HCEC 1CT (cell line): Measurements from ENCODE around the gene ZNF74.
"Not testable (repeated sequence)": the region's sequence is repeated elsewhere in the genome, so short reads cannot be mapped to it uniquely, and the experiment has no call there.

Experiments used
- DNase-seq: peaks from one replicate; pipeline ENCODE4 v3.0.0-alpha.2; 2017

The ZNF74 gene

DNA sequence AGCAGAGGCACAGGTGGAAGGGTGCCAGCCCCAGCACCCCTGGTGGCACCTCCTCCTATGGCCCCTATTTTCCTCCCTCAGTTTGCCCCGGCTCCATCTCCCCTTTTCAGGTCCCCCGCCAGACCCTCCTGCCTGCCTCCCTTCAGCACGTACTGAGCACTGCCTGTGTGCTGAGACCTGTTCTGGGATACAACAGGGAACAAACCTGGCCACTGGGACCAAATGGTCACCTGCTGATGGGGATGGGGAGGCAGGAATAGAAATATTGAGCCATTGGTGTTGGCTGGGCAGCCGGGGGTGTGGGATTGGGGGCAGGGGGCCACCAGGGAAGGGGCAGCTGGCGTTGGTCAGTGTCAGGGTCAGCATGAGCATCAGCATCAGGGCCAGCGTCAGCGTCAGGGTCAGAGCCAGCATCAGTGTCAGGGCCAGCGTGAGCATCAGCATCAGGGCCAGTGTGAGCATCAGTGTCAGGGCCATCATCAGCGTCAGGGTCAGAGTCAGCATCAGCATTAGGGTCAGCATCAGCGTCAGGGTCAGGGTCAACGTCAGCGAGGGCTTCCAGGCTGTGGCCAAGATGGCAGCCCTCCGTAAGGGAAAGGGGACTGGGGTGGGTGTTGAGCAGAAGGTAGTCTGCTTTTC lies 7.5 kb downstream of the ZNF74 start:
- DNase-seq, result no peak

GRCh38 chr22:20402960-20403778 lies 9.2 kb downstream of the ZNF74 start:
- no peak for DNase-seq

- no peak for DNase-seq
Measured at GRCh38 chr22:20403779-20404140, 9.8 kb downstream of the ZNF74 start.

DNA sequence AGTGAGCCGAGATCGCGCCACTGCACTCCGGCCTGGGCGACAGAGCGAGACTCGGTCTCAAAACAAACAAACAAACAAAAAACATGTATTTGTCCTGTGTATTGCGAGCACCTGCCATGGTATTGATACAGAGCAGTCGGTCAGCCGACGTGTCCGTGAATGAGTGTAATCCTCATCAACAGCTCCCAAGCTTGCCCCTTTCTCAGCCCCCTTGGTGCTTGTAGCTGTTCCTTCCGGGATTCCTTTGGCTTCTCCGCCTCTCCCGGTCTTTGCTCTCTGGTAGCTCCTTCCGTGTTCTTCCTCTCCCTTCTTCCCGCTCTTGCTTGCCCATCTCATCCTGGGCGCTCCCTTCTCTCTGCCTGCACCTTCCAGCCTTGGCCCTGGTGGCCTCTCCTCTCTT lies 10.9 kb downstream of the ZNF74 start:
- no peak for DNase-seq

DNA sequence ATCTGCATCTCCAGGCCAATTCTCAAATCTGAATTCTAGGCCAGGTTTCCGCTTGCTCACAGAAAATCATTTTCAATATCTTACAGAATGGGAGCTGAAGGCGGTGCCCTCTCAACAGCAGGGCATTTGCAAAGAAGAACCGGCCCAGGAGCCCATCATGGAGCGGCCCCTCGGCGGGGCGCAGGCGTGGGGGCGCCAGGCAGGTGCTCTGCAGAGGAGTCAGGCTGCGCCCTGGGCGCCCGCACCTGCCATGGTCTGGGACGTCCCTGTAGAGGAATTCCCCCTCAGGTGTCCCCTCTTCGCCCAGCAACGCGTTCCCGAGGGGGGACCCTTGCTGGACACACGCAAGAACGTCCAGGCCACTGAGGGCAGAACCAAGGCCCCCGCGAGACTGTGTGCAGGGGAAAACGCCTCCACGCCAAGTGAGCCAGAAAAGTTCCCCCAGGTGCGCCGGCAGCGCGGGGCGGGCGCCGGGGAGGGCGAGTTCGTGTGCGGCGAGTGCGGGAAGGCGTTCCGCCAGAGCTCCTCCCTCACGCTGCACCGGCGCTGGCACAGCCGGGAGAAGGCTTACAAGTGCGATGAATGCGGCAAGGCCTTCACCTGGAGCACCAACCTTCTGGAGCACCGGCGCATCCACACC lies 11.5 kb downstream of the ZNF74 start:
- no peak for DNase-seq

DNA sequence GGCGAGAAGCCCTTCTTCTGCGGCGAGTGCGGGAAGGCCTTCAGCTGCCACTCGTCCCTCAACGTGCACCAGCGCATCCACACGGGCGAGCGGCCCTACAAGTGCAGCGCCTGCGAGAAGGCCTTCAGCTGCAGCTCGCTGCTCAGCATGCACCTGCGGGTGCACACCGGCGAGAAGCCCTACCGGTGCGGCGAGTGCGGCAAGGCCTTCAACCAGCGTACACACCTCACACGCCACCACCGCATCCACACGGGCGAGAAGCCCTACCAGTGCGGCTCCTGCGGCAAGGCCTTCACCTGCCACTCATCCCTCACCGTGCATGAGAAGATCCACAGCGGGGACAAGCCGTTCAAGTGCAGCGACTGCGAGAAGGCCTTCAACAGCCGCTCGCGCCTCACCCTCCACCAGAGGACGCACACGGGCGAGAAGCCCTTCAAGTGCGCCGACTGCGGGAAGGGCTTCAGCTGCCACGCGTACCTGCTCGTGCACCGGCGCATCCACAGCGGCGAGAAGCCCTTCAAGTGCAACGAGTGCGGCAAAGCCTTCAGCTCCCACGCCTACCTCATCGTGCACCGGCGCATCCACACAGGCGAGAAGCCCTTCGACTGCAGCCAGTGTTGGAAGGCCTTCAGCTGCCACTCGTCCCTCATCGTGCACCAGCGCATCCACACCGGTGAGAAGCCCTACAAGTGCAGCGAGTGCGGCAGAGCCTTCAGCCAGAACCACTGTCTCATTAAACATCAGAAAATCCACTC lies 12.2 kb downstream of the ZNF74 start:
- no peak for DNase-seq

DNA sequence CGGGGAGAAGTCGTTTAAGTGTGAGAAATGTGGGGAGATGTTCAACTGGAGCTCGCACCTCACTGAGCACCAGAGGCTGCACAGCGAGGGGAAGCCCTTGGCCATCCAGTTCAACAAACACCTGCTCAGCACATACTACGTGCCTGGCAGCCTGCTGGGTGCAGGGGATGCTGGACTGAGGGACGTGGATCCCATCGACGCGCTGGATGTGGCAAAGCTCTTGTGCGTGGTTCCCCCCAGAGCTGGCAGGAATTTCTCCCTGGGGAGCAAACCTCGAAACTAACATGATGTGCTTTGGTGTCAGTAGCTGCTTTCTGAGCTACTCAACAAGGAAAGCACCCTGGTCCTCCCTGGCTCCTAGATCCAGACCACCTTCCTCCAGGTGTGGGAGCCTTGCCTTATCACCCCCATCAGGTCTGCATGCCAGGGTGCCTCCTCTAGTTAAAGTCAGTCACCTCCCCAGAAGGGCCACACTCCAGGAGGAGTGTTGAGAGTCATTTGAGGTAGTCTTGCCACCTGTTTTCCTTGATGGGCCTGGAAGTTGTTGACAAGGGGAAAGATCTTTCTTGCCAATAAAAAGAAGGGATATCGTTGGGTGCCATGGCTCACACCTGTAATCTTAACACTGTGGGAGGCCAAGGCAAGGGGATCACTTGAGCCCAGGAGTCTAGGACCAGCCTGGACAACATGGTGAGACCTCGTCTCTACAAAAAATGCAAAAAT lies 12.9 kb downstream of the ZNF74 start:
- no peak for DNase-seq

DNA sequence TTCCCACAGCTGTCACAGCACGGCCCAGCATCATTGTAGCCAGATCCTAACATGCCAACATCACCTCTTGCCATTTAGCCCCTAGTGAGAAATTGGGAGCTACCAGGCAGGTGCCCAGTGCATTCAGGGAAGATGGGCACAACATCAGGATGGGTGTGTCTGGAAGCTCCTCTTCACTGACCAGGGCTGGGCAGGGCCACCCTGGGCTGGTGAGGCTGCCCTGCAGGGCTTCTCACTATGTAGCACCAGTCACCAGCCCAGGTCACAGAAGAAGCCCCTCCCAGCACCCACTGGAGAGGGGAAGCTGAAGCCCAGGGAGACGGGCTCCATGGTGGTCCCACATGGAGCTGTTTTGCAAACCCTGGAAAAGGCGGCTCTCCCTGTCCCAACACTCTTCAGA lies 13.9 kb downstream of the ZNF74 start:
- no peak for DNase-seq

DNA sequence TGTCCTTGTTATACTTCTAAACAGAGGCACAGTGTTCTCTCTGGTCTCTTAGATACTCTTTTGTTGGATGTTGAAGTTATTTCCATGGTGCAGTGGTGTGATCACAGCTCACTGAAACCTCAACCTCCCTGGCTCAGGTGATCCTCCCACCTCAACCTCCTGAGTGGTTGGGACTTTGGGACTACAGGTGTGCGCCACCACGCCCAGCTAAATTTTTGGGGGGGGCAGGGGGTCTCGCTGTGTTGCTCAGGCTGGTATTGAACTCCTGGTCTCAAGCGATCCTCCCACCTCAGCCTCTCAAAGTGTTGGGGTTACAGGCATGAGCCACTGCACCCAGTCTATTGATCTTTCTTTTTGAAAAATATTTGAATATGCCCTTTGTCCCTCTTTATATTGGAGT lies 14.9 kb downstream of the ZNF74 start:
- DNase-seq, result no peak

- DNase-seq, result not testable (repeated sequence)
Measured at GRCh38 chr22:20409385-20409784, 15.4 kb downstream of the ZNF74 start.

DNA sequence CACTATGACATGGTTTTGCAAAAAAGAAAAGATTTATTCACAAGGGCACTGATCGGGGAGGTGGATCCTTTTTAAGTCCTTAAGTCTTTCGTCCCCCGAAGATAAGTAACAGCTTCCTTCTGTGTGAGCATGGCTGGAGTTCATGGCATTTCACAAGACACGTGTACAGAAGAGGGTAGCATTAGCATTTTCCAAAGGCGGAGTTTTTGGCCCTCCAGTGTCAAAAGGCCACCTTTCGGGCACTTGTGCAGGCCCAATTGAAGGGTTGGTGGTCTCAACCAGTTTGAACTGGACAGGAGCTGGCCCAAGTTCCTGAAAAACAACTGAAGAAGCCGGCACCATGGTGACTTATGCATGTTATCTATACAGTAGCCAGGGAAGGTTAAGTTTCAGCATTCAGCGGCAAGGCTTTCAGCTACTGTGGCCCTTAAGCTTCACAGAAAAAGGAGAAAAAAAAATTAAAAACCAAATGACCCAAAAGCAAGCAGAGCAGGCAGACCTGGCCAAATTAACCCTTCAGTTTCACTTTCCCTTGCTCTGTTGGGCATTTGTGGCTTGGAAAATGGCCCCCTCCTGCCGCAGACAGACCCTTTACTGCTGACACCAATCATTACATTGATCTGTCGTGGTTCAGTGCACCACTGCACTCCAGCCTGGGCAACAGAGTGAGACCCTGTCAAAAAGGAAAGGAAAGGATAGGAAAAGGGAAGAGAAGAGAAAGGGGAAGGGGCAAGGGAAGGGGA lies 18.7 kb downstream of the ZNF74 start:
- DNase-seq, result no peak

DNA sequence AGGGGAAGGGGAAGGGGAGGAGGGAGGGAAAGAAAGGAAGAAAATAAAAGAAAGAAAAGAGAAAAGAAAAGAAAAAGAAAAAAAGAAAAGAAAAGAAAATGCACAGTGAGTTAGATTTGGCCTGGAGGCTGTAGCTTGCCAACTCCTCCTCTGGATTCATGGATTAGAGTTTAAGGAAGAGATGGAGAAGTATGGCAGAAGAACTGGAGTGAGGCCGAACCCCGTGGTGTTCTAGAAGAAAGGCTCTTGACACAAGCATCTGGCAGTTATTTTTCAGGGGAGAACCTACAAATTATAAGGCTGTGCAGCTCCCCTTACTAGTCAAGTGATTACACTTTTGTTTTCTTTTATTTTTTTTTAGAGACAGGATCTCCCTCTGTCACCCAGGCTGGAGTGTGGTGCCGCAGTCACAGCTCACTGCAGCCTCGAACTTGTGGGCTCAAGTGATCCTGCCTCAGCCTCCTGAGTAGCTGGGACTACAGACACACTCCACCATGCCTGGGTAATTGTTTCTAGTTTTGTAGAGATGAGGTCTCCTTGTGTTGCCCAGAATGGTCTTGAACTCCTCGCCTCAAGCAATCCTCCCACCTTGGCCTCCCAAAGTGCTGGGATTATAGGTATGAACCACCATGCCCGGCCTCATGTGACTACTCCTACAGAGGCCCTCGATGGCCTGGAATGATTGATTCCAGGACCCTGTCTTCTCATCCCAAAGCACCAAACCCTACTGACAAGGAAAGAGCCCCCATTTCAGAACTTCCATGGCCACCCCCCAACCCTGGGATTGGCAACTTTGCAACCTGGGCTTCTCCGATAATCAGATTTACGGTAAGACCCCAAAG lies 19.5 kb downstream of the ZNF74 start:
- DNase-seq, result no peak

GRCh38 chr22:20414059-20414440 lies 20.1 kb downstream of the ZNF74 start:
- DNase-seq, result no peak

GRCh38 chr22:20414450-20414849 lies 20.5 kb downstream of the ZNF74 start:
- DNase-seq, result no peak

DNA sequence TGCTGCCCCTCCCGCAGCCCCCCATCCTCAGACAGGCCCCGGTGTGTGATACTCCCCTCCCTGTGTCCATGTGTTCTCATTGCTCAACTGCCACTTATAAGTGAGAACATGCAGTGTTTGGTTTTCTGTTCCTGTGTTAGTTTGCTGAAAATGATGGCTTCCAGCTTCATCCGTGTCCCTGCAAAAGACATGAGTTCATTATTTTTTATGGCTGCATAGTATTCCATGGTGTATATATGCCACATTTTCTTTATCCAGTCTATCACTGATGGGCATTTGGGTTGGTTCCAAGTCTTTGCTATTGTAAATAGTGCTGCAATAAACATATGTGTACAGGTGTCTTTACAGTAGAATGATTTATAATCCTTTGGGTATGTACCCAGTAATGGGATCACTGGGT lies 21.3 kb downstream of the ZNF74 start:
- DNase-seq, result not testable (repeated sequence)

DNA sequence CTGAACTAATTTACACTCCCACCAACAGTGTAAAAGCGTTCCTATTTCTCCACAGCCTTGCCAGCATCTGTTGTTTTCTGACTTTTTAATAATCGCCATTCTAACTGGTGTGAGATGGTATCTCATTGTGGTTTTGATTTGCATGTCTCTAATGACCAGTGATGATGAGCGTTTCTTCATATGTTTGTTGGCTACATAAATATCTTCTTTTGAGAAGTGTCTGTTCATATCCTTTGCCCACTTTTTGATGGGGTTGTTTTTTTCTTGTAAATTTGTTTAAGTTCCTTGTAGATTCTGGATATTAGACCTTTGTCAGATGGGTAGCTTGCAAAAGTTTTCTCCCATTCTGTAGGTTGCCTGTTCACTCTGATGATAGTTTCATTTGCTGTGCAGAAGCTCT lies 21.7 kb downstream of the ZNF74 start:
- not testable (repeated sequence) for DNase-seq

DNA sequence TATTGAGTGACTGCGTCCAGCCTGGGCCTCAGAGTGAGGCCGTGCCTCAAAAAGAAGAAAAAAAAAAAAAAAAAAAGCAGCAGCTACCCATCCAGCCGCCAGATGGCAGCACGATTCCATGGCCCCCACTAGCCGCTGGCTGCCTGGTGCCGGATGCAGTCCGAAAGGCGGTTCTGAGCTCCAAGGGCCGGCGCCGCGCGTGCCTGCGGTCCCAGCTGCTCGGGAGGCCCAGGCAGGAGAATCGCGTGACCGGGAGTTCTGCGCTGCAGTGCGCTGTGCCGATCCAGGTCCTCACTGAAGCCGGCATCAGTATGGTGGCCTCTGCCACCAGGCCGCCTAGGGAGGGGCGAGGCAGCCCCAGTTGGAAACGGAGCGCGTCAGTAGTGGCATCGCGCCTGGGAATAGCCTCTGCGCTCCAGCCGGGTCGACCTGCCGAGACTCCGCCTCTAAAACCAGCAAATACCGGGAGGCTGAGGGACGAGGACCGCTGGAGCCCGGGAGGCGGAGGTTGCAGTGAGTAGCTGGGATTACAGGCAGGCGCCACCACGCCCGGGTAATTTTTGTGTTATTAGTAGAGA lies 24.3 kb downstream of the ZNF74 start:
- peak; percentile 72 for DNase-seq

DNA sequence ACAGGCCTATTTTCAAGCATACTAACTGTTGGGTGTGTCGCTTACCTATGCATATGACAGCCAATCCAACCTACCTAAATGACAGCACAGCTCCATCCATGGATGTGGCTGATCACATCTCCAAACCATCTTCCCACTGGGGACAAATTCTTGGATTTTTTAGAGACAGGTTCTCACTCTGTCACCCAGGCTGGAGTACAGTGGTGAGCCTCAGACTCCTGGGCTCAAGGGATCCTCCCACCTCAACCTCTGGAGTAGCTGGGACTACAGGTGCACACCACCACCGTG lies 25.7 kb downstream of the ZNF74 start:
- DNase-seq, result no peak

DNA sequence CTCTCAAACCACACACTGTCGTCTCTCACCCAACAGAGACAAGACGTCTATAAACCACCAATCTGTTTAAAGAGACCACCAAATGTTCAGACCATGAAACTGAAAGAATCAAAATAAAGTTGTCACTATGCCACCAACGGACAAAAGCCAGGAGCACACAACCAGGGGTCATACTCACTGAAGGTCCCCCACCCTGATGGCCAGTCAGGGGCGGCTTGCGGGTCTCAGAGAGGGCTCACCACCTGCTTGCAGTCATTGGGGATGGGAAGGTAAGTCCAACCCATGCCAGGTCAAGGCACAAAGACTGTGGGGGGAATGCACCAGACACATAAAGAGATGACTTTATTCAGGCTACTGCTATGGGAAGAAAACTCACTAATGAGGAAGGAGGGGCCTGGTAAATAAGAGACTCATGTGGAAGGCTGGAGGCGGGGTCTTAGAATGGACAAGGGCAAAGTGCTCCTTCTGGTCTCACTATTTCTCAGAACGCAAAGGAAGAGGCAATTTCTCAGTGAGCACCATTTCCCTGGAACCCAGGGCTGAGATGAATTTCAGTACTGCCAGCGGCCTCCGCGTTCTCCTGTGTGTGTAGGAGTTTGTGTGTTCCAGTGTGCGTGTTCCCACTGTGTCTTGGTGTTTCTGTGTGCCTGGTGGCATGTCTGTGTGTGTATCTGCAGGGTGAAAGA lies 26.3 kb downstream of the ZNF74 start:
- DNase-seq, result no peak

- no peak for DNase-seq
Measured at GRCh38 chr22:20421507-20421874, 27.5 kb downstream of the ZNF74 start.
